GM18498 (cell line): ENCODE measurements around the gene USP4.

Source experiments
- ATAC-seq: cut with Tn5 transposase; IDR thresholded peaks from one replicate; pipeline ENCODE4 v1.9.1; 2021; ENCODE audit warnings: mild to moderate bottlenecking, moderate library complexity; ENCODE audit not compliant: unreplicated experiment

The USP4 gene, protein sequence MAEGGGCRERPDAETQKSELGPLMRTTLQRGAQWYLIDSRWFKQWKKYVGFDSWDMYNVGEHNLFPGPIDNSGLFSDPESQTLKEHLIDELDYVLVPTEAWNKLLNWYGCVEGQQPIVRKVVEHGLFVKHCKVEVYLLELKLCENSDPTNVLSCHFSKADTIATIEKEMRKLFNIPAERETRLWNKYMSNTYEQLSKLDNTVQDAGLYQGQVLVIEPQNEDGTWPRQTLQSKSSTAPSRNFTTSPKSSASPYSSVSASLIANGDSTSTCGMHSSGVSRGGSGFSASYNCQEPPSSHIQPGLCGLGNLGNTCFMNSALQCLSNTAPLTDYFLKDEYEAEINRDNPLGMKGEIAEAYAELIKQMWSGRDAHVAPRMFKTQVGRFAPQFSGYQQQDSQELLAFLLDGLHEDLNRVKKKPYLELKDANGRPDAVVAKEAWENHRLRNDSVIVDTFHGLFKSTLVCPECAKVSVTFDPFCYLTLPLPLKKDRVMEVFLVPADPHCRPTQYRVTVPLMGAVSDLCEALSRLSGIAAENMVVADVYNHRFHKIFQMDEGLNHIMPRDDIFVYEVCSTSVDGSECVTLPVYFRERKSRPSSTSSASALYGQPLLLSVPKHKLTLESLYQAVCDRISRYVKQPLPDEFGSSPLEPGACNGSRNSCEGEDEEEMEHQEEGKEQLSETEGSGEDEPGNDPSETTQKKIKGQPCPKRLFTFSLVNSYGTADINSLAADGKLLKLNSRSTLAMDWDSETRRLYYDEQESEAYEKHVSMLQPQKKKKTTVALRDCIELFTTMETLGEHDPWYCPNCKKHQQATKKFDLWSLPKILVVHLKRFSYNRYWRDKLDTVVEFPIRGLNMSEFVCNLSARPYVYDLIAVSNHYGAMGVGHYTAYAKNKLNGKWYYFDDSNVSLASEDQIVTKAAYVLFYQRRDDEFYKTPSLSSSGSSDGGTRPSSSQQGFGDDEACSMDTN

GRCh38 chr3:49339941-49340800, at the start of gene USP4:
TSS of gene USP4 (minus strand) at chr3:49340053. CDS start at chr3:49340024, 29 bp downstream.
- peak; percentile 86 for ATAC-seq

DNA sequence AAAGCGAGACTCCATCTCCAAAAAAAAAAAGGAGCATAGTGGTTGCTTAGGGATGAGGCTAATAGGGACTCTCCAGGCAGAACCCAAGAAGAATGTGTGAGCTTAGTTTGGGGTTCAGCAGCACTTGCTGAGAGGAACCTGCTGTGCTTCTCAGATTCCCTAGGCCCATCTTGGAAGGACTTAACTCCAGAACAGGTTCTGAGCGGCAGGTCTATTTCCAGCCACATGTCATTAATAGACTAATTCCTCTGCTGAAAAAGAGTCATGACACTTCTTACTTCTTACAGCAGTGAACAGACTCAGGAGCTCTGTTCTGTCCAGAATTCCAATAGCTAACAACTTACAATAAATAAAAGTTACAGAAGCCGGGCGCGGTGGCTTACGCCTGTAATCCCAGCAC, 49.4 kb upstream of the USP4 start:
- ATAC-seq: no peak

- ATAC-seq: no peak
Observed at GRCh38 chr3:49388289-49388820, 48.5 kb upstream of the USP4 start.

GRCh38 chr3:49387721-49388120, 47.9 kb upstream of the USP4 start:
- ATAC-seq: no peak

DNA sequence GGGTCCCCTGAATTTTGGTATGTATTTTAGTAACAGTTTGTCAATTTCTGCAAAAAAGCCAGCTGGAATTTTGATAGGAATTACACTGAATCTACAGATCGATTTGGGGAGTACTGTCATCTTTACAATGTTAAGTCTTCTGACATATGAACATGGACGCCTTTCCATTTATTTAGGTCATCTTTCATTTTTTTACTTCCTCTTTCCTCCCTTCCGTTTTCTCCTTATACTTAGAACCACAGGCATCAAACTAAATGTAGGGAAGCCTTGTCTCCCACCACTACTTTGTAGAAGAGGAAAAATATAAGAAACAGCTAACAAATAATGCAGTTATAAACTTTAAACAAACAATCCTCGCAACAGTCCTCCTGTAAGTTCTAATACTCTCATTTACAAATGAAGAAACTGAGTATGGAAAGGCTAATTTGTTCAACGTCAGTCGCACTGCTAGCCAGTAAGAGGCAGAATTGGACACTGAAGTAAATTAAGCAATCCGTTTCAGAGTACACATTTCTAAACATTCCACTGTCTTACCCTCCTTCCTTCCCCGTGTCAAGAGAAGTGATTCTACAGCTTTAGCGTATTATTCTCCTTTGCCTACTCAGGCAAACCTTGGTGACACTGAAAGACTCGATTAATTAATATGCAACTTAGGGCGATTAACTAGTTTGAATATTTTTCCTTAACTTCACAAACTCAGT, 46.4 kb upstream of the USP4 start:
- no peak for ATAC-seq

- ATAC-seq: no peak
Observed at GRCh38 chr3:49385617-49386016, 45.8 kb upstream of the USP4 start.

DNA sequence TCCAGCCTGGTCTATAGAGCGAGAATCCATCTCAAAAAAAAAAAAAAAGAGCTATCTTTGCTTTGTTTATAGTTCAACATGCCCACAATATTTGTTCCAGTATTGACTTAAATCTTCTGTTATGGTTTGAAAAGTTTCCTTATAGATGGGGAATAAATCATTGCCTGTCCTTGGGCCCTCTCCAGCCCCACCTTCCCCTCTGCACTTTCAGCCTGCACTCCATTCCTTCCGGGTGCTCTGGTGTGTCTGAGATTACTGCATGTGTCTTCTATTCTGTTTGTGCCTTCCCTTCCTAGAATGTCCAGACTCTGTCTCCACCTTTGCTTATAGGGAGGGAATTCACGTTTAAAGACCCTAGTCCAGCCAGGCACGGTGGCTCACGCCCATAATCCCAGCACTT, 43.5 kb upstream of the USP4 start:
- ATAC-seq: no peak

GRCh38 chr3:49378249-49378895, 38.5 kb upstream of the USP4 start:
- ATAC-seq: no peak

GRCh38 chr3:49377483-49377882, 37.6 kb upstream of the USP4 start:
- no peak for ATAC-seq

GRCh38 chr3:49371946-49372345, 32.1 kb upstream of the USP4 start:
- no peak for ATAC-seq

- ATAC-seq: no peak
Observed at GRCh38 chr3:49370585-49371290, 30.9 kb upstream of the USP4 start.

DNA sequence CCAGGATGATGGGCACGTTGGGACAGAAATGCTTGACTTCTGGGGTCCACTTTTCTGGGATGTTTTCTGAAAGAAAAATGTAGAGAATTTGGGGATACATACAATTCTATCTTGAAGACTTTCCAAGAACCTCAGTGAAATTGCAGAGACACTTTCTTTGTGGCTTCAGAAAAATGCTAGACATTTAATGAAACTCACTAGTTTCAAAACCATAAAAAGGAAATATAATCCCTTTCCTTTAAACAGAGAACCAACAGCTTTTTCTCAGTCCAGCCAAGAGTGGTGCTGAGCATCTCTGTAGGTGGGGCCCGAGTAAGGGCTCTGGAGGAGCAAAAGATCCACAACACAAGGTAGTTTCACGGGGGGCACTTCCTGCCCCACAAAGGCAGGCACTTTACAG, 22.7 kb upstream of the USP4 start:
- no peak for ATAC-seq

GRCh38 chr3:49359623-49360022, 19.8 kb upstream of the USP4 start:
- no peak for ATAC-seq

DNA sequence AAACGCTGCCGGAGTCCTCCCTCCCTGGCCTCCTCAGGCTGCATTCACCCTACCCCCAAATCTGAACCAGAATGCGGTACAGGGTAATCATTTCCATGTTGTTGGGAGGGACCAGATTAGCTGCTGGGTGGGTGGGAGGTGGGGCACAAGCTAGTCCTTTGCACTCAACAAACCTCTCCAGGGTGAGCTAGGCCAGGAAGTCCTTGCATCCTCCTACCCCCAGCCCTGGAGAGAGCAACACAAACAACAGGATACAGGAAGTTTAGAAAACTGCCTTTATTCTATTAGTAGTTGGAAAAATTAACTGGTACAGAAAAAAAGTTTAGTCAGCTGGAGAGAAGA, 19.0 kb upstream of the USP4 start:
- no peak for ATAC-seq

- peak; percentile 89 for ATAC-seq
Observed at GRCh38 chr3:49358217-49358883, 18.5 kb upstream of the USP4 start, which contains the start of gene GPX1. TSS of gene GPX1 (minus strand) at chr3:49358353. CDS start at chr3:49358278, 75 bp downstream.

DNA sequence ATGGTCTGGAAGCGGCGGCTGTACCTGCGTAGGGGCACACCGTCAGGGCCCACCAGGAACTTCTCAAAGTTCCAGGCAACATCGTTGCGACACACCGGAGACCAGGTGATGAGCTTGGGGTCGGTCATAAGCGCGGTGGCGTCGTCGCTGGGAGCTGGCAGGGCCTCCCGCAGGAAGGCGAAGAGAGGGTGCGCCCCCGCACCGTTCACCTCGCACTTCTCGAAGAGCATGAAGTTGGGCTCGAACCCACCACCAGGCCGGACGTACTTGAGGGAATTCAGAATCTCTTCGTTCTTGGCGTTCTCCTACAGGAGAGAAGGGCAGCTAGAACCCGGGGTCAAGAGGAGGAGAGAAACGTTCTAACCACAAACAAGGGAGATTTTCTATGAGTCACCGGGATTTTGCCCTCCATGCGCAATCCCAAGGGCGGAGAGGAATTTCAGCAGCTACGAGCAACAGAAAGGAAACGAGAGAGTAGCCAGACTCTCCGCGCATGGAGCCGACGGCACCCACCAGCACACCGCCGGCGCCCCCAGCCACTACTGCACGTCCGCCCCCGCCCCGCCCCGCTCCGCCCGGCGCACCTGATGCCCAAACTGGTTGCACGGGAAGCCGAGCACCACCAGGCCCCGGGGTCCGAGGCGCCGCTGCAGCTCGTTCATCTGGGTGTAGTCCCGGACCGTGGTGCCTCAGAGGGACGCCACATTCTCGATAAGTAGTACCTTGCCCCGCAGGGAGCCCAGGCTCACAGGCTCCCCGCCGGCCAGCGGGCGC, 17.8 kb upstream of the USP4 start:
- peak; percentile 29 for ATAC-seq

DNA sequence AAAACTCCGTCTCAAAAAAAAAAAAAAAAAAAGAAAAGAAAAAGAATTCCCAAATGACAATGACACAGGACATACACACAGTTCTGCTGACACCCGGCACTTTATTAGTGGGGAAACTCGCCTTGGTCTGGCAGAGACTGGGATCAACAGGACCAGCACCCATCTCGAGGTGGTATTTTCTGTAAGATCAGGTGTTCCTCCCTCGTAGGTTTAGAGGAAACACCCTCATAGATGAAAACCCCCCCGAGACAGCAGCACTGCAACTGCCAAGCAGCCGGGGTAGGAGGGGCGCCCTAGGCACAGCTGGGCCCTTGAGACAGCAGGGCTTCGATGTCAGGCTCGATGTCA, 17.2 kb upstream of the USP4 start:
- peak; percentile 15 for ATAC-seq
